Stomach (tissue), 9 donors: Measurements from ENCODE around the gene LIME1. TPM values are rescaled to one million over a fixed set of nuclear protein-coding genes. Genes with fewer than 3 reads are reported as not detected.

Experiments
- DNase-seq, 2 donors: peaks; one replicate each; pipeline versions ENCODE4 v3.0.0 to v3.0.0-alpha.2; 2013 to 2019
- H3K27ac ChIP-seq, 5 donors: fragments of 200-600 bp in 4 of 5; sonication (generic) in 4 of 5; one replicate each; pipeline ENCODE4 v1.5.1; 2013 to 2019; ENCODE audit warnings: mild to moderate bottlenecking in 1 of 5, moderate library complexity in 1 of 5
- H3K27me3 ChIP-seq, 3 donors: fragments of 200-600 bp; sonication (generic); one replicate each; pipeline ENCODE4 v1.5.1; 2017 to 2019; ENCODE audit warnings: mixed run types in 1 of 3
- H3K36me3 ChIP-seq, 4 donors: fragments of 200-600 bp; sonication (generic); 1 replicate in 3 of 4; 2 replicates in 1 of 4; pipeline ENCODE4 v1.5.1; 2016 to 2019
- H3K4me1 ChIP-seq, 4 donors: fragments of 200-600 bp; sonication (generic); one replicate each; pipeline ENCODE4 v1.5.1; 2016 to 2019
- H3K4me3 ChIP-seq, 4 donors: fragments of 200-600 bp; sonication (generic) in 3 of 4; one replicate each; pipeline ENCODE4 v1.5.1; 2016 to 2019; ENCODE audit warnings: mild to moderate bottlenecking in 1 of 4
- H3K9me3 ChIP-seq, 4 donors: fragments of 200-600 bp; sonication (generic); one replicate each; pipeline ENCODE4 v1.5.1; 2016 to 2019
- CTCF ChIP-seq, 7 experiments: fragments of 450-650 bp in 4 of 7; fragments of 200-600 bp in 3 of 7; sonication (generic) in 3 of 7; IDR thresholded peaks; one replicate each; pipeline ENCODE4 v1.5.1; 2016 to 2019; ENCODE audit warnings: antibody characterized with exemption in 7 of 7, control low read depth in 2 of 7, mild to moderate bottlenecking in 1 of 7
- EP300 ChIP-seq: sonication (generic); formaldehyde crosslinking; IDR thresholded peaks from one replicate; pipeline ENCODE4 v1.6.1; 2017; ENCODE audit warnings: antibody characterized with exemption
- POLR2A ChIP-seq, 4 donors: fragments of 450-650 bp; IDR thresholded peaks; one replicate each; pipeline ENCODE4 v1.6.1; 2016; ENCODE audit warnings: antibody characterized with exemption in 4 of 4, control low read depth in 2 of 4, mild to moderate bottlenecking in 1 of 4, moderate library complexity in 1 of 4
- POLR2AphosphoS5 ChIP-seq, 3 donors: sonication (generic); formaldehyde crosslinking; IDR thresholded peaks; one replicate each; pipeline ENCODE4 v1.6.1; 2016; ENCODE audit warnings: antibody characterized with exemption in 3 of 3
- WGBS, 5 donors: extraction: QIAGEN DNeasy Blood & Tissue Kit in 3 of 5; methylation state at CpG; one replicate each; pipeline versions ENCODE4 v1.1.5 to v1.1.7; 2013 to 2018; 5-methylcytosine and 5-hydroxymethylcytosine counted together
- intact Hi-C: fragments of 100-400 bp; cut with DNase I; formaldehyde crosslinking; loops from one replicate; pipeline ENCODE4 v1.15.1; 2023; ENCODE audit warnings: low total_unique reads
- polyA plus RNA-seq, 3 donors: library from polyadenylated mRNA; stranded (reverse); fragments of 200-250 nt; gene quantifications; one replicate each; pipeline ENCODE4 v1.2.3, GENCODE V29; 2013
- total RNA-seq, 5 donors: library from RNA; depleted of rRNA; stranded (reverse); fragments of >200 nt; gene quantifications; one replicate each; pipeline versions ENCODE4 v1.1.0 to v1.2.3, GENCODE V29; 2014 to 2016
- donor health status: healthy with polysubstance abuse.
- donor health status: Bipolar disorder and iron deficiency.
- donor health status: healthy.

The LIME1 gene
- total and polyA plus RNA-seq, 8 donors = 3.6 to 117 (median 18.5) TPM

- WGBS, 5 donors = 86 to 90% (median 89%) methylated on average over 31 of the region's 31 CpGs
- H3K27ac ChIP-seq = no peak overlapping the region
- intact Hi-C loops = no loop called here
Measured at GRCh38 chr20:63743210-63743970, 6.9 kb downstream of the LIME1 start.

GRCh38 chr20:63744158-63744557 is 7.7 kb downstream of the LIME1 start:
- H3K4me3 ChIP-seq = no peak overlapping the region
- H3K9me3 ChIP-seq = no peaks in the 10 kb centered on the region
- no peaks in the 10 kb centered on the region for H3K27me3 ChIP-seq
- H3K4me1 ChIP-seq = peaks cover 13 to 30% (median 22%) of the 10 kb centered on the region in 4 donors
- 65 to 81% (median 71%) methylated on average over 4 of the region's 4 CpGs for WGBS, 5 donors
- TF ChIP-seq POLR2AphosphoS5 (IDR thresholded peaks at IDR 0.05) = no peak
- no peak for TF ChIP-seq POLR2A (IDR thresholded peaks at IDR 0.05)
- TF ChIP-seq CTCF (IDR thresholded peaks at IDR 0.05) = no peak
- no peak for TF ChIP-seq EP300
- intact Hi-C loops = no loop called here
- H3K36me3 ChIP-seq = peaks cover 8 to 38% (median 32%) of the 10 kb centered on the region in 4 donors
- DNase-seq = no peak
- H3K27ac ChIP-seq = no peak overlapping the region

More at GRCh38 chr20:63743210-63743970, 6.9 kb downstream of the LIME1 start:
- no peak for TF ChIP-seq EP300
- TF ChIP-seq POLR2AphosphoS5 (IDR thresholded peaks at IDR 0.05) = no peak
- no peak for TF ChIP-seq POLR2A (IDR thresholded peaks at IDR 0.05)
- TF ChIP-seq CTCF (IDR thresholded peaks at IDR 0.05) = no peak
- Histone ChIP-seq H3K36me3 (peaks cover 8 to 37% (median 32%) of the 10 kb centered on the region in 4 donors), H3K27me3 (no peaks in the 10 kb centered on the region), H3K4me3 (no peak overlapping the region), H3K4me1 (peaks cover 20 to 38% (median 30%) of the 10 kb centered on the region in 4 donors), H3K9me3 (no peaks in the 10 kb centered on the region)
- DNase-seq = no peak

- 59 to 78% (median 60%) methylated on average over 25 of the region's 25 CpGs for WGBS, 5 donors
- no peaks in the 10 kb centered on the region for H3K9me3 ChIP-seq
- no peak overlapping the region for H3K27ac ChIP-seq
- TF ChIP-seq POLR2A (IDR thresholded peaks at IDR 0.05) = no peak
- TF ChIP-seq CTCF (IDR thresholded peaks at IDR 0.05) = no peak
- intact Hi-C loops = no loop called here
- DNase-seq = no peak
- H3K4me3 ChIP-seq = no peak overlapping the region
- peaks cover 8 to 38% (median 34%) of the 10 kb centered on the region in 4 donors for H3K36me3 ChIP-seq
- H3K4me1 ChIP-seq = peaks cover 12 to 28% (median 21%) of the 10 kb centered on the region in 4 donors
- H3K27me3 ChIP-seq = no peaks in the 10 kb centered on the region
Measured at GRCh38 chr20:63744574-63745423, 8.3 kb downstream of the LIME1 start.

- 70 to 83% (median 77%) methylated on average over 14 to 15 of the region's 15 CpGs for WGBS, 5 donors
- Histone ChIP-seq H3K27ac (no peak overlapping the region), H3K4me1 (peaks cover 12 to 25% (median 18%) of the 10 kb centered on the region in 4 donors), H3K9me3 (no peaks in the 10 kb centered on the region), H3K4me3 (no peak overlapping the region), H3K27me3 (no peaks in the 10 kb centered on the region), H3K36me3 (peaks cover 8 to 38% (median 35%) of the 10 kb centered on the region in 4 donors)
- TF ChIP-seq POLR2AphosphoS5 (IDR thresholded peaks at IDR 0.05) (no peak), POLR2A (IDR thresholded peaks at IDR 0.05) (no peak)
- no peak for DNase-seq
- intact Hi-C loops = no loop called here
Measured at GRCh38 chr20:63745424-63745805, 9.0 kb downstream of the LIME1 start.
